ENCODE data around the gene FNBP1.

DNA sequence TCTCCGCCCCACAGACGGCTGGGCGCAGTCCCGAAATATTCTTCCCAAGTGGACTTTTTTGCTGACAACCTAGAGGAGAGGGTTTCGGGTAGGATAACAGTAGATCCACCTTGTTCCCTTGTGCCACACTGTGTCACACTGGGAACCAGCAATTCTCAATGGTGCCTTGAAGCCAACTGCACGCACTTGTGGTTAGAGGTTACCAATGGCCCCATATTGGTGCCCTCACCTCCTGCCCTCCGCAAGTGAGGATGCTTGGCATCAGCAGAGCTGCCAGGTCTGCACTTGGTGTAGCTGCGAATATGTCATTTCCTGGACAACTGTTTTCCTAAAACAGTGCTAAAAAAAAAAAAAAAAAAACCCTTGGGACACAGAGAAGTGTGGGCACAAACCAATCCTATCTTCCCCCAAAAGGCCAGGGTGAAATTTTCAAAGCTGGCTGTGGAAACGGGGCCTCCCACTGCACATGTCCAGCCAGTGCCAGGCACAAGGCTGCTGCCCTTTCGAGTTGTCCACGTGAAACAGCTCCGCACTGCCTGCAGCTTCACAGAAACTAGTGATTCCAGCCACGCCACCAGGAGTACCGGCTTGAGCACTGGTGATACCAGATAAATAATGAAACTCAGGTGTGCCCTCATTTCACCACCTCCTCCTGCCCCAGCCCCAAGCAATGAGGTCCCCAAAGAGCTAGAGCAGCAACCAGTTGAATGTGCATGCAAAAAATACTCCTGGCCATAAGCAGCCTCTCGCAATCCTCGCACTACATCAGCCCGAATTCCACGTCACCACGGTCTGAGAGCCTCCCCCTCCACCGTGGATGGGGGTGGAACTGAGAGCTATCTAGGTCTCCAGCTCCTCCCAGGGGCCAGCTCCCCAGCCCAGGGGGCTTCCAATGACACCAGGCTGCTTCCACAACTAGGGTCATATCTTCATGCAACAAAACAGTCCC lies 156.5 kb downstream of the FNBP1 start:
- TF ChIP-seq NR2C2 (CRISPR knock-in tag; IDR thresholded peaks at IDR 0.05): no peak
- no peak for TF ChIP-seq ZNF416 (CRISPR knock-in tag; IDR thresholded peaks at IDR 0.05)
